Omental fat pad (tissue), 4 donors: ENCODE data around the gene TTLL3. TPM values are rescaled to one million over a fixed set of nuclear protein-coding genes. Genes with fewer than 3 reads are reported as not detected.
"Not testable (repeated sequence)": the region's sequence is repeated elsewhere in the genome, so short reads cannot be mapped to it uniquely, and the experiment has no call there.

Source experiments
- ATAC-seq: fragments of 150-250 bp; one replicate; pipeline ENCODE4 v1.9.1; 2016; ENCODE audit warnings: mild to moderate bottlenecking, moderate library complexity; ENCODE audit not compliant: low FRiP score
- DNase-seq: peaks from one replicate; pipeline ENCODE4 v3.0.0-alpha.2; 2019; ENCODE audit warnings: low spot score
- total RNA-seq, 4 donors: library from RNA; depleted of rRNA; stranded (reverse); fragments of >200 nt; gene quantifications; one replicate each; pipeline ENCODE4 v1.1.0, GENCODE V29; 2016
- TF ChIP-seq, protein P1 (sequence below), 3 donors: fragments of 450-650 bp; IDR thresholded peaks; one replicate each; pipeline ENCODE4 v1.5.1; 2016 to 2017; ENCODE audit warnings: antibody characterized with exemption in 3 of 3, mild to moderate bottlenecking in 3 of 3, moderate library complexity in 2 of 3

TTLL3 gene
- total RNA-seq, 4 donors from 2014 or later = 40.4 to 91.1 (median 54.7) TPM

- ATAC-seq (no peak), DNase-seq (no peak)
- TF ChIP-seq, protein P1, sequence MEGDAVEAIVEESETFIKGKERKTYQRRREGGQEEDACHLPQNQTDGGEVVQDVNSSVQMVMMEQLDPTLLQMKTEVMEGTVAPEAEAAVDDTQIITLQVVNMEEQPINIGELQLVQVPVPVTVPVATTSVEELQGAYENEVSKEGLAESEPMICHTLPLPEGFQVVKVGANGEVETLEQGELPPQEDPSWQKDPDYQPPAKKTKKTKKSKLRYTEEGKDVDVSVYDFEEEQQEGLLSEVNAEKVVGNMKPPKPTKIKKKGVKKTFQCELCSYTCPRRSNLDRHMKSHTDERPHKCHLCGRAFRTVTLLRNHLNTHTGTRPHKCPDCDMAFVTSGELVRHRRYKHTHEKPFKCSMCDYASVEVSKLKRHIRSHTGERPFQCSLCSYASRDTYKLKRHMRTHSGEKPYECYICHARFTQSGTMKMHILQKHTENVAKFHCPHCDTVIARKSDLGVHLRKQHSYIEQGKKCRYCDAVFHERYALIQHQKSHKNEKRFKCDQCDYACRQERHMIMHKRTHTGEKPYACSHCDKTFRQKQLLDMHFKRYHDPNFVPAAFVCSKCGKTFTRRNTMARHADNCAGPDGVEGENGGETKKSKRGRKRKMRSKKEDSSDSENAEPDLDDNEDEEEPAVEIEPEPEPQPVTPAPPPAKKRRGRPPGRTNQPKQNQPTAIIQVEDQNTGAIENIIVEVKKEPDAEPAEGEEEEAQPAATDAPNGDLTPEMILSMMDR (IDR thresholded peaks at IDR 0.05) = no peak
Measured at GRCh38 chr3:9863058-9863772, 53.2 kb downstream of the TTLL3 start.

DNA sequence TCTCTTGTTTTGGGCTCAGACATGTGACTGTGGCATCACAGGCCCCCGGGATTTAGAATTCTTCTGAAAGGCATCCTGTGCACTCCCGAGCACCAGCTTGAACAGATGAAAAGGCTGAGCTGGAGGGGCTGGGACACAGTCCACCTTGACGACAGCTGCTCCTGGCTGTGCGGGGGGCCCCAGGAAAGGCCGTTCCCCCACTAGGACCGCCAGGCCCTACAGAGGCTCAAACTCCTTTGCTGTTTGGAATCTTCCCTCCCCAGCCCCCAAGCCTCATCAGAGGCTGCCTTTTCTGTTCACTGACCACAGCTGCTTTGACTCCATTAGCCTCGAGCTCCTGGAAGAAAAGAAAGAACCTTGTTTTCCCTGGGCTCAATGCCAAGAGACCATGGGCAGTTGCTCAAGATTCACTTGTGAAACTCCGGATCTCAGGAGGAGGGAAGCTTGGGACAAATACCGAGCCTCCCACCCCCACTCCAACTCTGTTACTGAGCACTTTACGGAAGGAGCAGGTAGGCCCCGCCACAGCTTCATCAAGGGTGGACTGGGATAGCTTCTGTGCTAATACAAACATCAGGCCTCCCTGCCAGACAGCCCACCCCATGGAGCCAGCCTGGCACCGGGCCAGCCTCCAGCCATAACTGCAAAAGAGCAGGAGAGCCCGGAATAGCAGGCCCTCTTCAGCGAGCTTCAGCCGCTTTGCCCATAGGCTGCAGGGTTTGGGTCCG lies 54.3 kb downstream of the TTLL3 start:
- DNase-seq (no peak), ATAC-seq (peak; percentile 51)
- TF ChIP-seq, protein P1 (IDR thresholded peaks at IDR 0.05) = no peak

DNA sequence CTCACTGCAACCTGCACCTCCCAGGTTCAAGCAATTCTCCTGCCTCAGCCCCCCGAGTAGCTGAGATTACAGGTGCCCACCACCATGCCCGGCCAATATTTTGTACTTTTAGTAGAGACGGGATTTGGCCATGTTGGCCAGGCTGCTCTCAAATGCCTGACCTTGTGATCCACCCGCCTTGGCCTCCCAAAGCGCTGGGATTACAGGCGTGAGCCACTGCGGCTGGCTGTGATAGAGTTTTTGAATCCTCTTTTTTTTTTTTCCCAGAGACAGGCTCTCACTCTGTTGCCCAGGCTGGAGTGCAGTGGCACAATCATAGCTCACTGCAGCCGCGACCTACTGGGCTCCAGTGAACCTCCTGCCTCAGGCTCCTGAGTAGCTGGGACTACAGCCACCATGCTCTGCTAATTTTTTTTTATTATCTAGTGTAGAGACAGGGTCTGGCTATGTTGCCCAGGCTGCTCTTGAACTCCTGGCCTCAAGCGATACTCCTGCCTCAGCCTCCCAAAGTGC lies 55.1 kb downstream of the TTLL3 start:
- ATAC-seq, DNase-seq: not testable (repeated sequence)

DNA sequence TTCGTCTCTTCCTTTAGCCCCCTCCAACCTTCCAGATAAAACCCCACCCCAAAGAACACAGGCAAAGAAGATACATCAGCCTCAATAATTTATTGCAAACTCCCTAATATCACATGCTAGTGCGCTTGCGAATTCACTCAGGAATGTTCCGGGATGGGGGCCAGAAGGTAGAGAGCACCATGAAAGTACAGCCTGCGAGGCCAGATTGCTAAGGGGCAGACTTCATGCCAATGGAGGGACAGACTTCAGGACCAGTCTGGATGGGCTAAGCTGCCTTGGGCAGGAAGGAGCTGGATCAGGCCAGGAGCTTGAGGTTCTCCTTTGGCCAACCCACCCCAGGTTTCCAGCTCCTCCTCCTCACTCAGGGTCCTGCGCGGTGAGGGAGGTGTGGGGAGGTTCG lies 56.6 kb downstream of the TTLL3 start:
- ATAC-seq (peak; percentile 67), DNase-seq (peak; percentile 43)
- TF ChIP-seq, protein P1 (IDR thresholded peaks at IDR 0.05) = no peak

GRCh38 chr3:9867106-9867505 lies 57.0 kb downstream of the TTLL3 start:
- TF ChIP-seq, protein P1 (IDR thresholded peaks at IDR 0.05) = no peak
- DNase-seq = no peak
- ATAC-seq = no peak

DNA sequence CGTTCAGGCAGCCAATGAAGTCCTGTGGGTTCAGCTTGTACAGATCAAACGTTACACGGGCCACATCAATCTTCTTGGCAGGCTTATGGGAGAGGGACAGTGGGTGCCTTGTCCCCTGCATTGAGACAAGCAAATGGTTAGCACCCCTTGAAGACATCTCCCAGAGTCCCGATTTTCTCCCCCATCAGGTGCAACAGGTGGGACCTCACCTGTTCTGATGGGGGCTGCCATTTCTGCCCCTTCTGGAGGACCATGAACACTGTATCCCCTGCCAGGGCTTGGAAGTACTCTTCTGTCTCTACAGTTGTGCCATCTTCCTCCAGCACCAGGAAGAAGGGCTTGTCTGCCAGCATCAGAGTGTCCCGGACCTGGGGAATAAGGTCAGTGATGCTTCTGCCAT lies 59.9 kb downstream of the TTLL3 start:
- TF ChIP-seq, protein P1 (IDR thresholded peaks at IDR 0.05) = no peak
- ATAC-seq = no peak
- no peak for DNase-seq

DNA sequence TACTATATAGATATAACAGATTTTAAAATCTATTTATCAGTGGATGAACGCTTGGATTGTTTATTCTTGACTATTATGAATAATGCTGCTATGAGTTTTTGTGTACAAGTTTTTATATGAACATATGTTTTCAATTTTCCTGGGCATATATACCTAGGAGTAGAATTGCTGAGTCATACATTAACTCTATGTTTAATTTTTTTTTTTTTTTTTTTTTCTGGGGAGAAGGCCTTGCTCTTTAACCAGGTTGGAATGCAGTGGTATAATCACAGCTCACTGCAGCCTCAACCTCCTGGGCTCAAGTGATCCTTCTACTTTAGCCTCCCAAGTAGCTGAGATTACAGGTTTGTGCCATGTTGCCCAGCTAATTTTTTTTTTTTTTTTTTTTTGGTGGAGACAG lies 60.9 kb downstream of the TTLL3 start:
- TF ChIP-seq, protein P1 (IDR thresholded peaks at IDR 0.05) = no peak
- ATAC-seq = no peak
- DNase-seq = no peak

- ATAC-seq, DNase-seq: not testable (repeated sequence)
Measured at GRCh38 chr3:9872067-9872466, 62.0 kb downstream of the TTLL3 start.
